Activated naive CD4-positive, alpha-beta T cell treated with anti-CD3 and anti-CD28 coated beads, Interleukin-2, amount 50 U/mL, for 72 hours (primary cell): Measurements from ENCODE around the gene PDE3A. TPM values are rescaled to one million over a fixed set of nuclear protein-coding genes. Genes with fewer than 3 reads are reported as not detected.
"Not testable (repeated sequence)": the region's sequence is repeated elsewhere in the genome, so short reads cannot be mapped to it uniquely, and the experiment has no call there.

Experiments
- ATAC-seq, 2 donors: fragments of 150-1000 bp; cut with Tn5 transposase; 2 replicates each; pipeline ENCODE4 v1.10.0; 2021; ENCODE audit warnings: mild to moderate bottlenecking in 2 of 2, moderate library complexity in 2 of 2
- DNase-seq, 2 donors: peaks; one replicate each; pipeline ENCODE4 v3.0.0; 2021 to 2022; ENCODE audit warnings: low spot score in 2 of 2
- H3K27ac Mint-ChIP-seq, 2 donors: one replicate each; pipeline ENCODE4 v1.8.0; 2022; ENCODE audit warnings: mild to moderate bottlenecking in 2 of 2, mixed read lengths in 2 of 2
- H3K36me3 Mint-ChIP-seq, 2 donors: one replicate each; pipeline ENCODE4 v1.8.0; 2022; ENCODE audit warnings: mixed read lengths in 2 of 2
- H3K9me3 Mint-ChIP-seq, 2 donors: one replicate each; pipeline ENCODE4 v1.8.0; 2022; ENCODE audit warnings: mixed read lengths in 2 of 2
- total RNA-seq, 2 donors: library from RNA; stranded (reverse); gene quantifications; one replicate each; pipeline ENCODE4 v1.2.3, GENCODE V29; 2022

The PDE3A gene
- total RNA-seq, 2 donors from 2014 or later = not detected

- no peak for DNase-seq
- H3K9me3 Mint-ChIP-seq = peaks cover 0 to 5% of the 10 kb centered on the region in 2 donors
- no peaks in the 10 kb centered on the region for H3K36me3 Mint-ChIP-seq
- ATAC-seq = no peak
- H3K27ac Mint-ChIP-seq = no peak overlapping the region
These were observed 208.7 kb downstream of the PDE3A start for GRCh38 chr12:20577054-20577453.

- H3K36me3 Mint-ChIP-seq = no peaks in the 10 kb centered on the region
- no peak for DNase-seq
- no peak overlapping the region for H3K27ac Mint-ChIP-seq
- H3K9me3 Mint-ChIP-seq = peaks cover 0 to 5% of the 10 kb centered on the region in 2 donors
- ATAC-seq = no peak
These were observed 209.8 kb downstream of the PDE3A start for GRCh38 chr12:20578142-20578541.

GRCh38 chr12:20585055-20585625 is 216.8 kb downstream of the PDE3A start:
- DNase-seq (no peak), ATAC-seq (no peak)
- Mint-ChIP-seq H3K27ac (no peak overlapping the region), H3K36me3 (no peaks in the 10 kb centered on the region), H3K9me3 (no peaks in the 10 kb centered on the region)

- DNase-seq = no peak
- no peaks in the 10 kb centered on the region for H3K9me3 Mint-ChIP-seq
- ATAC-seq = no peak
- H3K27ac Mint-ChIP-seq = no peak overlapping the region
- H3K36me3 Mint-ChIP-seq = no peaks in the 10 kb centered on the region
These were observed 217.6 kb downstream of the PDE3A start for GRCh38 chr12:20585913-20586312.

GRCh38 chr12:20588042-20588441 is 219.7 kb downstream of the PDE3A start:
- H3K36me3 Mint-ChIP-seq = no peaks in the 10 kb centered on the region

GRCh38 chr12:20590570-20590969 is 222.2 kb downstream of the PDE3A start:
- Mint-ChIP-seq H3K27ac (no peak overlapping the region), H3K36me3 (no peaks in the 10 kb centered on the region)
- no peak for ATAC-seq

More at GRCh38 chr12:20588042-20588441, 219.7 kb downstream of the PDE3A start:
- no peak for DNase-seq
- ATAC-seq = no peak
- H3K9me3 Mint-ChIP-seq = no peaks in the 10 kb centered on the region
- H3K27ac Mint-ChIP-seq = no peak overlapping the region

GRCh38 chr12:20592556-20592955 is 224.2 kb downstream of the PDE3A start:
- ATAC-seq = no peak
- no peak for DNase-seq
- Mint-ChIP-seq H3K36me3 (no peaks in the 10 kb centered on the region), H3K27ac (no peak overlapping the region), H3K9me3 (no peaks in the 10 kb centered on the region)

More at GRCh38 chr12:20590570-20590969, 222.2 kb downstream of the PDE3A start:
- no peak for DNase-seq
- no peaks in the 10 kb centered on the region for H3K9me3 Mint-ChIP-seq

GRCh38 chr12:20593611-20594010 is 225.3 kb downstream of the PDE3A start:
- ATAC-seq (no peak), DNase-seq (no peak)
- Mint-ChIP-seq H3K27ac (no peak overlapping the region), H3K9me3 (no peaks in the 10 kb centered on the region), H3K36me3 (no peaks in the 10 kb centered on the region)

- ATAC-seq (no peak), DNase-seq (no peak)
- no peak overlapping the region for H3K27ac Mint-ChIP-seq
- H3K9me3 Mint-ChIP-seq = no peaks in the 10 kb centered on the region
- H3K36me3 Mint-ChIP-seq = no peaks in the 10 kb centered on the region
These were observed 227.7 kb downstream of the PDE3A start for GRCh38 chr12:20596061-20596460.

- no peak overlapping the region for H3K27ac Mint-ChIP-seq
- no peak for ATAC-seq
- no peaks in the 10 kb centered on the region for H3K36me3 Mint-ChIP-seq
- no peak for DNase-seq
- H3K9me3 Mint-ChIP-seq = no peaks in the 10 kb centered on the region
These were observed 231.4 kb downstream of the PDE3A start for GRCh38 chr12:20599757-20600156.

- Mint-ChIP-seq H3K36me3 (no peaks in the 10 kb centered on the region), H3K9me3 (no peaks in the 10 kb centered on the region), H3K27ac (no peak overlapping the region)
- ATAC-seq = no peak
- DNase-seq = no peak
These were observed 233.4 kb downstream of the PDE3A start for GRCh38 chr12:20601668-20602280.

GRCh38 chr12:20602641-20603391 is 234.5 kb downstream of the PDE3A start:
- DNase-seq = no peak
- ATAC-seq = no peak
- Mint-ChIP-seq H3K9me3 (no peaks in the 10 kb centered on the region), H3K36me3 (no peaks in the 10 kb centered on the region), H3K27ac (no peak overlapping the region)

- Mint-ChIP-seq H3K9me3 (no peaks in the 10 kb centered on the region), H3K27ac (no peak overlapping the region), H3K36me3 (no peaks in the 10 kb centered on the region)
- no peak for ATAC-seq
- no peak for DNase-seq
These were observed 236.2 kb downstream of the PDE3A start for GRCh38 chr12:20604408-20605067.

GRCh38 chr12:20615020-20615419 is 246.7 kb downstream of the PDE3A start:
- not testable (repeated sequence) for H3K27ac Mint-ChIP-seq, DNase-seq, H3K9me3 Mint-ChIP-seq, ATAC-seq, H3K36me3 Mint-ChIP-seq

GRCh38 chr12:20616093-20616492 is 247.8 kb downstream of the PDE3A start:
- ATAC-seq (no peak), DNase-seq (no peak)
- Mint-ChIP-seq H3K27ac (no peak overlapping the region), H3K36me3 (no peaks in the 10 kb centered on the region), H3K9me3 (no peaks in the 10 kb centered on the region)

- no peak for ATAC-seq
- DNase-seq = no peak
- Mint-ChIP-seq H3K27ac (no peak overlapping the region), H3K36me3 (no peaks in the 10 kb centered on the region), H3K9me3 (peaks cover 0 to 3% of the 10 kb centered on the region in 2 donors)
These were observed 251.9 kb downstream of the PDE3A start for GRCh38 chr12:20620261-20620660.

GRCh38 chr12:20624718-20625117 is 256.4 kb downstream of the PDE3A start:
- Mint-ChIP-seq H3K27ac (no peak overlapping the region), H3K36me3 (no peaks in the 10 kb centered on the region), H3K9me3 (peaks cover 0 to 3% of the 10 kb centered on the region in 2 donors)
- DNase-seq (no peak), ATAC-seq (no peak)
